GM23248 (cell line): Measurements from ENCODE around the gene PHF21B. TPM values are rescaled to one million over a fixed set of nuclear protein-coding genes. Genes with fewer than 3 reads are reported as not detected.
"Not testable (repeated sequence)": the region's sequence is repeated elsewhere in the genome, so short reads cannot be mapped to it uniquely, and the experiment has no call there.

Experiments
- DNase-seq: peaks from one replicate; pipeline ENCODE4 v3.0.0-alpha.2; 2015
- H2AFZ ChIP-seq: fragments of 200-600 bp; sonication (generic); 2 replicates; pipeline ENCODE4 v1.6.1; 2016; ENCODE audit warnings: antibody characterized with exemption
- H3F3A ChIP-seq: fragments of 200-600 bp; sonication (generic); 2 replicates; pipeline ENCODE4 v1.6.1; 2016; ENCODE audit warnings: mild to moderate bottlenecking, antibody characterized with exemption, mixed run types; ENCODE audit not compliant: insufficient read depth
- H3K27ac ChIP-seq: fragments of 200-600 bp; sonication (generic); 2 replicates; pipeline ENCODE4 v1.5.1; 2016; ENCODE audit warnings: mild to moderate bottlenecking
- H3K27me3 ChIP-seq: fragments of 200-600 bp; sonication (generic); replicated peaks from 2 replicates; pipeline ENCODE4 v1.6.1; 2016; ENCODE audit warnings: mild to moderate bottlenecking; ENCODE audit not compliant: insufficient read depth
- H3K36me3 ChIP-seq: fragments of 200-600 bp; sonication (generic); 2 replicates; pipeline ENCODE4 v1.6.1; 2016; ENCODE audit warnings: low read depth, mild to moderate bottlenecking
- H3K4me1 ChIP-seq: fragments of 200-600 bp; sonication (generic); 2 replicates; pipeline ENCODE4 v1.6.1; 2016; ENCODE audit warnings: mild to moderate bottlenecking; ENCODE audit not compliant: insufficient read depth
- H3K4me2 ChIP-seq: fragments of 200-600 bp; sonication (generic); one replicate; pipeline ENCODE4 v1.6.1; 2016; ENCODE audit warnings: mild to moderate bottlenecking; ENCODE audit not compliant: unreplicated experiment
- H3K4me3 ChIP-seq: fragments of 200-600 bp; sonication (generic); 2 replicates; pipeline ENCODE4 v1.5.1; 2016; ENCODE audit warnings: mild to moderate bottlenecking
- H3K79me2 ChIP-seq: fragments of 200-600 bp; sonication (generic); 2 replicates; pipeline ENCODE4 v1.6.1; 2016; ENCODE audit warnings: mild to moderate bottlenecking; ENCODE audit not compliant: insufficient read depth
- H3K9ac ChIP-seq: fragments of 200-600 bp; sonication (generic); 2 replicates; pipeline ENCODE4 v1.6.1; 2016; ENCODE audit warnings: mild to moderate bottlenecking
- H3K9me2 ChIP-seq: fragments of 200-600 bp; sonication (generic); 2 replicates; pipeline ENCODE4 v1.6.1; 2016; ENCODE audit warnings: mixed run types, mild to moderate bottlenecking, moderate library complexity; ENCODE audit not compliant: insufficient read depth
- H3K9me3 ChIP-seq: fragments of 200-600 bp; sonication (generic); one replicate; pipeline ENCODE4 v1.6.1; 2017; ENCODE audit warnings: low read depth
- H4K20me1 ChIP-seq: fragments of 200-600 bp; sonication (generic); 2 replicates; pipeline ENCODE4 v1.6.0; 2016; ENCODE audit not compliant: insufficient read depth
- EZH2 ChIP-seq: fragments of 200-600 bp; sonication (generic); IDR thresholded peaks from 2 replicates; pipeline ENCODE4 v1.6.1; 2018; ENCODE audit warnings: antibody characterized with exemption, mild to moderate bottlenecking; ENCODE audit not compliant: insufficient read depth, poor library complexity, severe bottlenecking
- EZH2phosphoT487 ChIP-seq: fragments of 200-600 bp; sonication (generic); IDR thresholded peaks from 2 replicates; pipeline ENCODE4 v1.6.1; 2018; ENCODE audit warnings: antibody characterized with exemption, moderate library complexity, mild to moderate bottlenecking, low read depth; ENCODE audit not compliant: insufficient read depth
- WGBS, 2 experiments: methylation state at CpG; one replicate each; pipeline ENCODE4 v1.1.6; 2015 to 2017; ENCODE audit warnings: low lambda C conversion rate in 2 of 2, low coverage in 1 of 2; ENCODE audit errors: missing lambda C conversion rate in 2 of 2; 5-methylcytosine and 5-hydroxymethylcytosine counted together
- in situ Hi-C: fragments of 300-500 bp; cut with MboI; formaldehyde crosslinking; loops from 2 replicates; pipeline ENCODE4 v1.15.0; 2020
- polyA plus RNA-seq: library from polyadenylated mRNA; unstranded; fragments of >200 nt; fragmentation: Nextera tagmentation; extraction: Ambion mirVana; gene quantifications from 2 replicates; pipeline ENCODE4 v1.2.1, GENCODE V29; 2016
- total RNA-seq: library from RNA; depleted of rRNA; stranded (reverse); fragments of >200 nt; shearing (Covaris generic); gene quantifications from 2 replicates; pipeline ENCODE4 v1.2.3, GENCODE V29; 2014

The PHF21B gene
- total and polyA plus RNA-seq, 2 experiments from 2014 or later, result not detected

DNA sequence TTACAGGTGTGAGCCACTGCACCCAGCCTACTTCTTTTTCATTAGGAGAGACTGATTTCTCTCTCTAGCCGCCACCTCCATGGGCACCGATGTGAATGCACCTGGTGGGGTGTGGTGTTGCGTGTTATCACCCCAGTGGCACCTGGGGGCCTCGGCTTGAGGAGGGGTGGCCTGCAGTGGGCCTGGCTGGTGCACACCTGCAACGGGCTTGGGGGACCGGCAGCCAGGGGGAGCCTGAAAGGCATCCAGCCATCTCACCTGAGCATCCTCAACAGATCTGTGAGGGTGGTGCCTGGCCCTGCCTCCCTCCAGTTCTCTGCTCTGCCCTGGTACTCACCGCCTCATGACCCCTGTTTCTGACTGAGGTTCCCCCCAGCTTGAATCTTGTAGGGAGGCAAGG, 148.6 kb downstream of the PHF21B start:
- Histone ChIP-seq H4K20me1 (no peaks in the 10 kb centered on the region), H2AFZ (no peak overlapping the region), H3F3A (no peaks in the 10 kb centered on the region), H3K27me3 (no peaks in the 10 kb centered on the region), H3K9me3 (no peaks in the 10 kb centered on the region), H3K4me2 (no peak overlapping the region), H3K36me3 (no peaks in the 10 kb centered on the region), H3K9ac (no peak overlapping the region), H3K4me3 (no peak overlapping the region), H3K79me2 (no peaks in the 10 kb centered on the region), H3K27ac (no peak overlapping the region), H3K4me1 (no peaks in the 10 kb centered on the region), H3K9me2 (no peaks in the 10 kb centered on the region)
- in situ Hi-C loops, result no loop called here
- DNase-seq, result no peak
- 65 to 75% methylated on average over 6 of the region's 7 CpGs for WGBS, 2 experiments
- TF ChIP-seq EZH2phosphoT487 (no peak), EZH2 (no peak)

GRCh38 chr22:44860311-44860710, 149.5 kb downstream of the PHF21B start:
- 0 out of 2 replicates have a peak, but pooled peaks cover under 1% of the 10 kb centered on the region for H3K4me1 ChIP-seq
- H3K9me2 ChIP-seq, result no peaks in the 10 kb centered on the region
- no peaks in the 10 kb centered on the region for H3F3A ChIP-seq
- H3K9me3 ChIP-seq, result no peaks in the 10 kb centered on the region
- no peak overlapping the region for H3K9ac ChIP-seq
- no peaks in the 10 kb centered on the region for H3K36me3 ChIP-seq
- no peaks in the 10 kb centered on the region for H4K20me1 ChIP-seq
- in situ Hi-C loops, result no loop called here
- no peak for TF ChIP-seq EZH2
- TF ChIP-seq EZH2phosphoT487, result no peak
- no peak for DNase-seq
- H3K4me3 ChIP-seq, result no peak overlapping the region
- no peaks in the 10 kb centered on the region for H3K79me2 ChIP-seq
- no peak overlapping the region for H3K4me2 ChIP-seq
- H3K27me3 ChIP-seq, result no peaks in the 10 kb centered on the region
- 80 to 85% methylated on average over 6 of the region's 6 CpGs for WGBS, 2 experiments
- H3K27ac ChIP-seq, result no peak overlapping the region
- no peak overlapping the region for H2AFZ ChIP-seq

DNA sequence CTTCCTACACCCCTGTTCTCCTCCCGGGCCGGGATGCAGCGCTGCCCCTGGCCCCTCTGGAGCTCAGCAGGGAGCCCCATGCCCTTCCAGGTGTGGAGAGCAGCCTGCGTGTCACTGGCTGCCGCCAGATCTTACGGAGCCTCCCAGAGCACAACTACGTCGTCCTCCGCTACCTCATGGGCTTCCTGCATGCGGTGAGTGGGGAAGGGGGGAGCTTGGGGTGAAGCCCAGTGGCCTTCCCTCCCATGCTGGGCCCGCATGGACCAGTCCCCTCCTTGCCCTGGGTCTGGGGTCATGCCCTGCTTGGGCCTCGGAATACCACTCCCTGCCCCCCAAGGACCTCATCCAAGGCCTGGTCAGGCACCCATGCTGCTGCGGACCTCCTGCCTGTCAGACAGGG, 150.2 kb downstream of the PHF21B start:
- Histone ChIP-seq H3K4me2 (no peak overlapping the region), H3K9me2 (no peaks in the 10 kb centered on the region), H3K79me2 (no peaks in the 10 kb centered on the region), H3K27me3 (no peaks in the 10 kb centered on the region), H4K20me1 (no peaks in the 10 kb centered on the region), H3K4me1 (0 out of 2 replicates have a peak, but pooled peaks cover 7% of the 10 kb centered on the region), H2AFZ (no peak overlapping the region), H3F3A (no peaks in the 10 kb centered on the region), H3K9me3 (no peaks in the 10 kb centered on the region), H3K4me3 (no peak overlapping the region), H3K27ac (no peak overlapping the region), H3K36me3 (no peaks in the 10 kb centered on the region), H3K9ac (no peak overlapping the region)
- no peak for TF ChIP-seq EZH2
- DNase-seq, result no peak
- in situ Hi-C loops, result no loop called here
- 81 to 84% methylated on average over 13 of the region's 13 CpGs for WGBS, 2 experiments

DNA sequence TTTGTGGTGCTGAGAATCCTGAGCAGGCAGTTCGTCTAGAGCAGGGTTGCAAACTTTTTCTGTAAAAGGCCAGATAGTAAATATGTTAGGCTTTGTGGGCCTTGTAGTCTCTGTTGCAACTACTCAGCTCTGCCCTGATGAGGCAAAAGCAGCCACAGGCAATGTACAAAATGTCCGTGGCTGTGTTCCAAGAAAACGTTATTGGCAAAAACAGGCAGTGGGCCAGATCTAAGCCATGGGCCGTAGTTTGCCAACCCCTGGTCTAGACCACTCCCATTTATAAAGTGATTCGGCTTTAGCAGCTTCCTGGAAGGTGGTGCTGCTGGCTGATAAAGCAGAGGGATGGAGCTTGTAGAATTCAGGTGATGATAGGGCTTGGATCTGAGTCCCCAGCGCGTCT, 151.0 kb downstream of the PHF21B start:
- H2AFZ ChIP-seq, H3K4me2 ChIP-seq, H3K79me2 ChIP-seq, H3K9ac ChIP-seq, H3K27ac ChIP-seq, DNase-seq, H4K20me1 ChIP-seq, in situ Hi-C loops, H3K4me3 ChIP-seq, H3K27me3 ChIP-seq, H3K4me1 ChIP-seq, H3F3A ChIP-seq, H3K9me3 ChIP-seq, H3K9me2 ChIP-seq, H3K36me3 ChIP-seq: not testable (repeated sequence)
- WGBS, 2 experiments, result 84 to 90% methylated on average over 3 to 4 of the region's 7 CpGs

DNA sequence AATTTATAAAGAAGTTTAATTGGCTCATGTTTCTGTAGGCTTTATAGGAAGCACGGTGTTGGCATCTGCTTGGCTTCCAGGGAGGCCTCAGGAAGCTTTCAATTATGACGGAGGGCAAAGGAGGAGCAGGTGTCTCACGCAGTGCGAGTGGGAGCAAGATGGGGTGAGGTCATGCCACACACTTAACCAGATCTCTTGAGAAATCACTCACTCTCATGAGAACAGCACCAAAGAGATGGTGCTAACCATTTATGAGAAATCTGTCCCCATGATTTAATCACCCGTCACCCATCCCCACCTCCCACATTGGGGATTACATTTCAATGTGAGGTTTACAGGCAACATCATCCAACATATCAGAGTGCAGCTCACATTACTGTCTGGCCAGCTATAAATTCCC, 153.9 kb downstream of the PHF21B start:
- peaks cover 4% of the 10 kb centered on the region; the same call in 1 of the 2 replicates for H3F3A ChIP-seq
- TF ChIP-seq EZH2 (no peak), EZH2phosphoT487 (no peak)
- 60 to 69% methylated on average over 5 of the region's 5 CpGs for WGBS, 2 experiments
- H3K9me3 ChIP-seq, result no peaks in the 10 kb centered on the region
- DNase-seq, result no peak
- H3K36me3 ChIP-seq, result no peaks in the 10 kb centered on the region
- no peaks in the 10 kb centered on the region for H4K20me1 ChIP-seq
- no peak overlapping the region for H3K4me3 ChIP-seq
- no peak overlapping the region for H3K27ac ChIP-seq
- H3K79me2 ChIP-seq, result no peaks in the 10 kb centered on the region
- no peak overlapping the region for H2AFZ ChIP-seq
- no peaks in the 10 kb centered on the region for H3K27me3 ChIP-seq
- no peaks in the 10 kb centered on the region for H3K9me2 ChIP-seq
- peaks cover 14% of the 10 kb centered on the region; the same call in 1 of the 2 replicates for H3K4me1 ChIP-seq
- H3K9ac ChIP-seq, result no peak overlapping the region
- H3K4me2 ChIP-seq, result no peak overlapping the region
- in situ Hi-C loops, result no loop called here

DNA sequence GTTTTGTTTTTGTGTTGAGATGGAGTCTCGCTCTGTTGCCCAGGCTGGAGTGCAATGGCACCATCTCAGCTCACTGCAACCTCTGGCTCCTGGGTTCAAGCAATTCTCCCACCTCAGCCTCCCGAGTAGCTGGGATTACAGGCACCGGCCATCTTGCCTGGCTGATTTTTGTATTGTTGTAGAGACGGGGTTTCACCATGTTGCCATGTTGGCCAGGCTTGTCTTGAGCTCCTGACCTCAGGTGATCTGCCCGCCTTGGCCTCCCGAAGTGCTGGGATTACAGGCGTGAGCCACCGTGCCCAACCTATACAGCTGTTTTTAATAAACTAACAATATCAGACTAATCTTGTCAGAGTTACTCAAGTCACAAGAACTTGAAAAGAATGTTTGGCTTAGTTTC, 155.2 kb downstream of the PHF21B start:
- H3F3A ChIP-seq, H3K36me3 ChIP-seq, H3K9ac ChIP-seq, H3K9me3 ChIP-seq, H3K27ac ChIP-seq, H3K4me3 ChIP-seq, H2AFZ ChIP-seq, H4K20me1 ChIP-seq, H3K27me3 ChIP-seq, in situ Hi-C loops, H3K4me2 ChIP-seq, H3K79me2 ChIP-seq, H3K9me2 ChIP-seq, DNase-seq: not testable (repeated sequence)
- WGBS, 2 experiments, result 85 to 91% methylated on average over 8 of the region's 8 CpGs
- peaks cover 14% of the 10 kb centered on the region; the same call in 1 of the 2 replicates for H3K4me1 ChIP-seq
